SIG-M5 treated with dmso at 0.1 percent for 504 hours (cell line): Measurements from ENCODE around the gene FNIP1.
"Not testable (repeated sequence)": the region's sequence is repeated elsewhere in the genome, so short reads cannot be mapped to it uniquely, and the experiment has no call there.

Source experiments
- DNase-seq: peaks from one replicate; lab custom pipeline; 2025; ENCODE audit not compliant: unreplicated experiment; lab: John Stamatoyannopoulos, UW

FNIP1 gene

GRCh38 chr5:131787736-131788135 is 9.1 kb downstream of the FNIP1 start:
- no peak for DNase-seq

- DNase-seq: no peak
These were observed 9.7 kb downstream of the FNIP1 start for GRCh38 chr5:131786900-131787692.

- no peak for DNase-seq
These were observed 10.8 kb downstream of the FNIP1 start for GRCh38 chr5:131786036-131786435.

- no peak for DNase-seq
These were observed 12.9 kb downstream of the FNIP1 start for GRCh38 chr5:131783874-131784273.

GRCh38 chr5:131783357-131783756 is 13.5 kb downstream of the FNIP1 start:
- no peak for DNase-seq

GRCh38 chr5:131782717-131783116 is 14.1 kb downstream of the FNIP1 start:
- DNase-seq: no peak

- DNase-seq: not testable (repeated sequence)
These were observed 18.7 kb downstream of the FNIP1 start for GRCh38 chr5:131778141-131778540.

GRCh38 chr5:131776450-131776849 is 20.4 kb downstream of the FNIP1 start:
- DNase-seq: no peak

GRCh38 chr5:131774652-131775367 is 22.0 kb downstream of the FNIP1 start:
- DNase-seq: no peak

- no peak for DNase-seq
These were observed 23.0 kb downstream of the FNIP1 start for GRCh38 chr5:131773805-131774204.

GRCh38 chr5:131771692-131772091 is 25.1 kb downstream of the FNIP1 start:
- no peak for DNase-seq

GRCh38 chr5:131769961-131770360 is 26.9 kb downstream of the FNIP1 start:
- DNase-seq: no peak

- no peak for DNase-seq
These were observed 27.5 kb downstream of the FNIP1 start for GRCh38 chr5:131769336-131769735.

- no peak for DNase-seq
These were observed 28.9 kb downstream of the FNIP1 start for GRCh38 chr5:131767891-131768290.

GRCh38 chr5:131766689-131767088 is 30.1 kb downstream of the FNIP1 start:
- DNase-seq: no peak

GRCh38 chr5:131765261-131765660 is 31.6 kb downstream of the FNIP1 start:
- DNase-seq: no peak

GRCh38 chr5:131763968-131764367 is 32.8 kb downstream of the FNIP1 start:
- DNase-seq: no peak

- no peak for DNase-seq
These were observed 36.0 kb downstream of the FNIP1 start for GRCh38 chr5:131760793-131761192.

- no peak for DNase-seq
These were observed 37.1 kb downstream of the FNIP1 start for GRCh38 chr5:131759704-131760103.

GRCh38 chr5:131758520-131758900 is 38.3 kb downstream of the FNIP1 start:
- no peak for DNase-seq

GRCh38 chr5:131757830-131758519 is 38.8 kb downstream of the FNIP1 start:
- no peak for DNase-seq

- no peak for DNase-seq
These were observed 39.9 kb downstream of the FNIP1 start for GRCh38 chr5:131756942-131757341.
